Fibroblast of the conjunctiva (primary cell): ENCODE measurements around the gene PDZD8.
A peak's percentile ranks its signal among the peaks of the same experiment; 100 is the strongest.

Experiments used
- DNase-seq: peaks from one replicate; pipeline ENCODE4 v3.0.0-alpha.2; 2010; ENCODE audit warnings: low read depth

Gene PDZD8

DNA sequence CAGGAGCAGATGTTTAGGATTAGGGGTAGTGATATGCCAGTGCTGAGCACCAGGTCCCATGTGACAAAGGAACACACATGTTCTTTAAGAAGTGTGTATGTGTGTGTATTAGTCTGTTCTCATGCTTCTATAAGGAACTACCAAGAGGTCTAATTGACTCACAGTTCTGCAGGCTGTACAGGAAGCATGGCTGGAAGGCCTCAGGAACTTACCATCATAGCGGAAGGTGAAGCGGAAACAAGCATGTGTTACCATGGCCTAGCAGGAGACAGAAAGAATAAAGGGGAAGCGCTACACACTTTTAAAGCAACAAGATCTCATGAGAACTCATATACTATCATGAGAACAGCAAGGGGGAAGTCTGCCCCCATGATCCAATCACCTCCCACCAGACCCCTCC, 22.8 kb upstream of the PDZD8 start:
- DNase-seq: no peak

DNA sequence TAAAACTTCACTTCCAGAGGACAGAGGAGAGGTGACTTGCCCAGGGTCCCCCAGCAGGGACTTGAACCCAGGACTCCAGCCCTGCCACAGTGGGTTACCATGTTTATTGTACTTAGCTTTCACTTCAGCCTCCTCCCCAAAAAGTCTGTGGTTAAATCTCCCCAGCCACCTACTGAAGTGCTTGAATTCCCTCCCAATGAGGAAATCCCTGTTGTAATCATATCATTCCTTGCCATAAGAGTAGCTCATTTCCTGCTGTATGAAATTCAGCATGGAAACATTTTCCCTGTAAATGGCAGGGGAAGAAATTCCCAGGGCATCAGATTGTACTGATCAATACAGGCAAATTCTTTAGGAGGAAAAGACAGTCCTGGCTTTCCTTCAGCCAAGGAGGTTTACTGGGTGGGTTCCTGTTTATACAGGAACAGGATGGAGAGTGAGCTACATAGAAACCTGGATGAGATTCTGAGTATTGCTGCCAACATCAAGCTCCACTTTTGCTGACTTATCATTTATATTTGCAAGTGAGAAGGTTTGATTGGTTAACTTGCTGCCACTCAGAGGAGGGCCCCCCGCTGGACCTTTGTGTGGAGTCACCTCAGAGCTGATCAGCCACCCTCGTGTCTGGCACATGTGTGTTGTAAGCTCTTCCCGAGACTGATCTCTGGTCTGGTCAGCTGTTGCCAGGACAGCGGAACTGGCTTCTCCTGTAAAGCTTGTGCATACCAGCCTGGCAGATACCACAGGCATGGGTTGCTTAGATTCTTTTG, 16.4 kb upstream of the PDZD8 start:
- DNase-seq: no peak

DNA sequence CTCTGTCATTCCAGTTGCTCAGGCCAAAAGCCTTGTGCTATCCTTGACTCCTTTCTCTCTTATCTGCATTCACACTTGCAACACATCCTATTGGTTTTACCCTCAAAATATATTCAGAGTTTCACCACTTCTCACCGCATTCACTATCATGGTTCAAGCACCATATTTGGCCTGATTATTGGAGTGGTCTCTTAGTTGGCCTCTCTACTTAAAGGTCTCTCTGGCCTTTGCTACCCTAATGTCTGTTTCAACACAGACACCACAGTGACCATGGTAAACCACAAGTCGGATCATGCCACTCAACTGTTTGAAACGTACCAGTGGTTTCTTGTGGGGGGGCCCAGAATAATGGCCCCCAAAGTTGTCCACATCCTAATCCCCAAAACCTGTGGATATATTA, 15.2 kb upstream of the PDZD8 start:
- DNase-seq: no peak

DNA sequence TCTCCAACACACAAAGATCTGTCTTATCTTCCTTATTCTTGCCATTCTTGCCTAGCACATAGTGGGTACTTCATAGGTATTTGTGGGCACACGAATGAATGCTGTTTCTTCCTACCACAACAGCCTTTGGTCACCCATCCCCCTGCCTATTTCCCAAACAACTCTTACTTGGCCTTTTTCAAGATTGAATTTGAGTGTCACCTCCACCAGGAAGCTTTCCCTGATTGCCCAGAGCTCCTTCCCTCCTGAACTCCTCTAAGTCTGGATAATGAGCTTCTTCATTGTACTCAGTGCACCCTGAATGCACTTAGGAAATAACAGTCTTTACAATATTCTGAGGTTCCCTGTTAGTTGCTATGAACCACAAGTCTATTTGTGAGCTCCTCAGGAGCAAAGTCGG, 11.6 kb upstream of the PDZD8 start:
- no peak for DNase-seq

DNA sequence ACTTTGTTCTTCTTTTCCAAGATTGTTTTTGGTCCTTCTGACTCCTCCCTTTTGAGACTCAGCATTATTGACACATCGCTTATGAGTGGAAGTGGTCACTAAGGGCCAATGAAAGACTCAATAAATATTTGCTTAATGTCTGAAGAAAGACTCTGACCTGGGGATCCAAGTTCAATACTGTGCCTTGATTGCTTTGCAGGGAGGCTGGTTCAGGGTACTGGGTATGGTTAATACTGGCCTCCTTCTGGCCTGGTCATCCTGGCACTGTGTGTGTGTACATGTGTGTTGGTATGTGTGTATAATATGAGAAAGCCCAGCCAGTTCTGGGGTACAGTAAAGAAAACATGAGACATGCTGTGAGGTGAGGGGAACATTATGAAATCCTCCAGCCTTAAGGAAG, 7.6 kb upstream of the PDZD8 start:
- no peak for DNase-seq

DNA sequence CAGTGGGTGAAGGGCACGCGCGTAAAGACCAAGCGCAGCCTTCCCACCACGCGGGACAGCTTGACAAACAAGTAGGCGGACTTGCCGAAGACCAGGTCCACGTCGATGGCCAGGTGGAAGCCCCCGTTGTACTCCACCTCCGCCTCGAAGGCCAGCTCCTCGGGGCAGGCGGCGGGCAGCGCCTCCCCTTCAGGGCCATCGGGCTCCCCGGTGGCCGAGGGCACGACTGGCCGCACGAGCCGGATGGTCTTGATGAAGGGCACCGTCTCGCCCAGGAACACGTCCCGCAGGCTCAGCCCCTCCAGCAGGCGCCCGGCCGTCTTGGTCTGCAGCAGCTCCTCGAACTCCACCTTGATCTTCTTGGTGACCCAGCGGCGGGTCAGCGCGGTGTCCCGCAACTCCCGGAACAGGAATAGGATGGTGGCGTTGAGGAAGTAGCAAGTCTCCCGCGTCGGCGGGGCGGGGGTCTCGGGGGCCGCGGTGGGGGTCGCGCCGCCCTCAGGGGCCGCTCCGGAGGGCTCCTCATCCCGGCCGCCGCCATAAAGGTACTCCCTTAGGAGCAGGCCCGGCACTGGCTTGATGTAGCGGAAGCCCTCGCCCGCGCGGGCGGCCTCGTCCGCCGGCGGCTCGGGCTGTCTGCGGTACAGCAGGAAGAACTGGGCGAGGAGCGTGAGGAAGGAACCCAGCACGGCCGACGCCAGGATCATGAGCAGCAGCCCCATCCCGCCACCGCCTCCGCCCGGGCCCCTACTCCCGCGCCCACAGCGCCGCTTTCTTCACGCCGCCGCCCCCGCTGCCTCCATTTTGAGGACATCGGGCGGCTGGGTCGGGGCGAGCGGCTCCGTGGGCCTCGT, 507 bp downstream of the PDZD8 start:
- no peak for DNase-seq

DNA sequence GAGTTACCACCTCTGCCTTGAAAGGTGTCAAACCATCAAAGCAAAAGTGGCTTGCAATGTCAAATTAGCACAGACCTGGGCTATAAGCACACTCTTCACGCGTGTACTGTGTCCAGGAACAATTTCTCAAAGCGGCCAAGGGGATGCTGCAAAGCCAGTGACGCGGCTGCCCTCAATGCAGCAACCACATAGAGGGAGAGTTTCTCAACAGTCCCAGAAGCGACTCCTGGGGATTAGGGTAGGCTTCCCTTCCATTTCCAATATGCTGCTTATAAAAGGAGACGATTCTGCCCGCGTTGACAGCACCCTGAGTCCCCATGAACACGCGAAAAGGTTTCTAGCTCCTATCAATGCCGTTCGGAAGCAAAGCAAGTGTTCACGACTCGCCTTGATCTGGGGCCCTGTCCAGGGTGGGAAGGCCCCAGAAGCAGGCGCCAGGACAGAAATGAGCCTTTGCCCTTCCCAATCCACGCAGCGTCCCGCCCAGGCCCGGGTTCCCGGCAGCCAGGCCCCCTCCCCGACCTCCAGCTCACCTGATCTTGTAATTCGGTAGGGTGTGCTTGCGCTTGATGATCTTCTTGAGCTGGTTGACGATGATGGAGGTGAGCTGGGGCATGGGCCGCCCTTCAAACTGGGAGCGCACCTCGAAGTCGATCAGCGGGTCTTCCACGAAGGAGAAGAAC, 1.3 kb downstream of the PDZD8 start:
- no peak for DNase-seq

DNA sequence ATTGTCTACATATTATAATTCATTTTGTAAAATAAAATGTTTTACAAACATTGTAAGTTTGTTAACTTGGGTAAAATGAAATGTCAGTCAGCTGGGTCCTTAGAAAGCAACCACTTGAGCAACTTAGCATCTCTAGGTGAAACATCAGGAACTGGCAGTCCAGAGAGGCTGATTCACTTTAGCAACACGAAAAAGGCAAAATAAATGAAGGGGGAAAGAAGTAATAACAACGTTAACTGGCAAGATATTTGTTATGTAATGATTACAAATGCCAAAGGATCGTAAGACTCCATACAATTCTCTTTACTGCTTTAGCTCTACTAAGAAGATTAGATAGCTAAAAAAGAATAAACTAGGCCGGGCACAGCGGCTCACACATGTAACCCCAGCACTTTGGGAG, 5.0 kb downstream of the PDZD8 start:
- DNase-seq: peak; percentile 21

DNA sequence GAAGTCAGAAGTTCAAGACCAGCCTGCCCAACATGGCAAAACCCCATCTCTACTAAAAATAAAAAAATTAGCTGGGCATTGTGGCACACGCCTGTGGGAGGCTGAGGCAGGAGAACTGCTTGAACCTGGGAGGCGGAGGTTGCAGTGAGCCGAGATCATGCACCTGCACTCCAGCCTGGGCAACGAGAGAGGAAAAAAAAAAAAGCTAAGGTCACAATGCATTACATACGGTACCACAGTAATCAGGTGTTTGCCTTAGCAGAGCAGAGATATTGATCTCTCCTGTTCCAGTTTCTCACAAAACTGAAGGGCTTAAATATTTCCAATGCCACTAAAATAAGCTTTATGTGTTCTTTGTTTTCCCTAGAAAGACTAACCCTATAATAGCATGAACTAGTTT, 7.5 kb downstream of the PDZD8 start:
- DNase-seq: no peak

DNA sequence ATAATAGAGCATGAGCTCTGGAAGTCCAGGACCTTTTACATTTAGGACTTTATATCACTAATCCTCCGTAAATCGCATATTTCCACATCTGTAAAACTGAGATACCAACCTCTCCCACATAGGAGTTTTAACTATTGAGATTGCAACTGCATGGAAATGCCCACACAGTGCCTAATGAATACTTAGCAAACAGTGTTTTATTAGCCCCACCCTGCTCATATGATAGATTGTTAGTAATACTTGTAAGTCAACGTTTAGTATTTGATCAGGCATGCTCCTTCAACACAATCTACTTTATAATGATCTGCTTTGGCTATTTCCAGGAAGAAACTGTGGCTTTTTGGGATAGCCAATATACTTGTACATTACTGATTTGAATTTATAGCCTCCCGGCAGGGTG, 8.5 kb downstream of the PDZD8 start:
- no peak for DNase-seq

DNA sequence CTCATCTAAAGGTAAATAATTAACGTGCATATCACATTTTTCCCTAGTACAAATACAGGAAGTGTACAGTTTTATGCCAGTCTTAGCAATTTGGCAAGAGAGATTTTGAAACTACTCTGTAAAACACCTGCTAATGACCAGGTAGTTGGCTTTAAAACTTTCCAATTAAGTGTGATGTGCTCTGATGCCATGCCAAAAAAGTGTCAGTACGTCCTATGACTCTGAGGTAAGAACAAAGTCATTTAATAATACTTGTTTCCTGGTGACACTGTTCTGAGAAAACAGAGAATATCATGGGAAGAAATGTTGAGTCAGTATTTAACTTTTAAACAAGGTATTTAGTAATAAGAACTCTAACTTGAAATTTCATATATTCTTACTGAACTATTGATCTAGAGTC, 9.6 kb downstream of the PDZD8 start:
- DNase-seq: no peak

DNA sequence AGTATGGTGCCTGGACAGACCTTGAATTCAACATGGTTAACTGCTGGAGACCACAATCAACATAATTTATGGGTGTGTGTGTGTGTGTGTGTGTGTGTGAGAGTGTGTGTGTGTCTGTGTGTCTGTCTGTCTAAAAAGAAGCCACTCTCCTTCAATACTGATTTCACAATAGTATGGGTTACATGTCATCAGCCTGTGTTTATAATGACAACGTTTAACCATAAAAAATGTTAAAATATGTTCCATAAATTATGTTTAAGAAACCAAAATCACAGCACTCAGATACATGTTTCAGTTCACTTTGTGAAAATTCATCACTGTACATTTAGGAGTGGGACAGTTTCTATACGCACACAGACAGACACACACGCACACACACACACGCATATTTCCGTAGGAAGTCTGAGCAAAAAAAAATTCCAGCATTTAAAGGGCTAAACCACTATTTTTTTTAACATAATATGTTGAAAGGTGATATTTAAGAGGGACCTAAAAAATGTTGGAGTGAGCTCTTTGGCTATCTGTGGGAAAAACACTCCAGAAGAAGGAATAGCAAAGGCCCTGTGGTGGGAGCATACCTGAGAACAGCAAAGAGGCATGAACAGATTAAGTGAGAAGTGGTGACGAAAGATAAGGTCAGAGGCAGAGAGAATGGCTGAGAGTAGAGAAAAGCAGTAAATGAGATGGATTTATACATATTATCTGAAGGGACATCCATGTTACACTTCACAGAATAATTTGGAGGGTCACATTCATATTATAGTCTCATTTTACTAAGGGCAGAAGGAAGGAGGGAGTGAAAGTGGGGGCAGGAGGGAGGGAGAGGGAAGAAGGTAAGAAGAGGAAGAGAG, 10.9 kb downstream of the PDZD8 start:
- no peak for DNase-seq

DNA sequence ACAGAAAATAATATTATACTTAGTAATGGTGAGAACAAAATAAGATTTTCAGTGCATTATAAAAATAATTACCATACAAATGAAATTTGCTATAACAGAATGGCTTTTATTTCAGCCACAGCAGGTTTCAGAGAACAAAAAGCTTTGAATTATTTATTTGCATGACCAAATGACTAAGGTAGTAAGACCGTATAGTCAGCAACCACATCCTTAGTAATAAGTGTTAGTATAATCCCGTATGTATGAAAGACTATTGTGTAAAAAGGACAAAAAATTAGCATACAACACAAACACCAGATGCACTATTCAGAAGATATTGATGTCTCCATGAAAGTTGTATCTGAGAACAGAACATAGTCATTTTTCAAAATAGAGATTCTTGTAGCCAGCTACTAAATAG, 12.2 kb downstream of the PDZD8 start:
- DNase-seq: no peak

DNA sequence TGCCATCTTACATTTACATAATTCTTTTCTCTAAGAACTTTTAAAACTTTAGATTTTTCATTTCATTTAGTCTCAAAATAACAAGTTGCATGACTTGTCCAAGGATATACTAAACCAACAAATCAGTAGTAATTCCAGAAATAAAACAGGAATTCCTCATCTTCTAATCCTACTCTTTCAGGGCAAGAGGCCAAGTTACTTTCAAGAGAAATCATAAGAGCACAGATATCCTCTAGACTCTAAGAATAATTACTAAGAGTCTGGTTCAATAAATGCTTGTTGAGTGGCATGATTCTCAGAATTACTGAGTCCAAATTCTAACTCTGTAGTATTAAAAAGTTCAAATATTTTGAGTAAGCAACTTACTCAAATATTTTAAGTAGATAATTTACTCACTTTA, 12.9 kb downstream of the PDZD8 start:
- no peak for DNase-seq

DNA sequence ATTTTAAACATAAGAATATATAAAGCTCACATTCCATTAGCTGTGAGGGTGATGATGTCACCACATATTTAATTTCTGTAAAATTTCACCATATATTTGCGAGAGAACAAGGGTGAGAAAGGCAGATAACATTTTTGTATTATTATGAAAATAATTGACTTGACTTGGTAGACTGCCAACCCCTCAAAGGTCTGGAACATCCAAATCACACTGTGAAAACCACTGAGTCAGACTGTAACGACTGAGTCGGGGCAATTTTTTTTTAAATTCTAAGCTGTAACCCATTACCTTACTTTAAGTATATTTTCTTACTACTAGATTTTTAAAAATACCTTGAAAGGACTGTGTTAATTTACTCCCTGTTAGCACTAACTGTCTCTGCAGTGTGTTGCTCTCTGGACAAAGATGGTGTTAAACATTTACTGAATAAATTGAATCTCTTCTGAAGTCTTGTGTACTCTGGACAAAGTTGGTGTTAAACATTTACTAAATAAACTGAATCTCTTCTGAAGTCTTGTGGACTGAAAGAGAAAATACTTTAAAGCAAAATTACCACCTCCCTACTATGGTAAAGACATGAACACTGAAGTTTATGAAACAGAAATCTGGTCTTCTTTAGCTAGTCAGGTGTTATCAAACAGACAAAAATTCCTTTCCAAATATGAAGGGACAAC, 14.1 kb downstream of the PDZD8 start:
- DNase-seq: no peak

DNA sequence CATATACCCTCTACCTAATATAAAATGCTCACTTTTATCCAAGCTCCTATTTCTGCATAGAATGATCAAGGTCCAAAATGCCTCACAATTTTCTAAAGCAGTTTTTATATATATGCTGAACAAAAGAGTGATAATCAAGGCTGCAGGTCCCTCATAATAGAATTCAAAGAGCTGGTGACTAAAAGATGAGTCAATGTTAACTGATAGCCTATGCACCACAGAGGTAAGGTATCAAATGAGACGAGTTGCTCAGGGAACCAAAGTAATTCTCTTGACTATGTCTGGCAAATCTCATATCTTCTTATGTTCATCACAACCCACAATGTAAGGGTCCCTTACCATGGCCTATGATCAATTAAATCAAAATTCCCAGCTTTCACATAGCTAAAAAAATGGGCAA, 15.2 kb downstream of the PDZD8 start:
- DNase-seq: no peak

DNA sequence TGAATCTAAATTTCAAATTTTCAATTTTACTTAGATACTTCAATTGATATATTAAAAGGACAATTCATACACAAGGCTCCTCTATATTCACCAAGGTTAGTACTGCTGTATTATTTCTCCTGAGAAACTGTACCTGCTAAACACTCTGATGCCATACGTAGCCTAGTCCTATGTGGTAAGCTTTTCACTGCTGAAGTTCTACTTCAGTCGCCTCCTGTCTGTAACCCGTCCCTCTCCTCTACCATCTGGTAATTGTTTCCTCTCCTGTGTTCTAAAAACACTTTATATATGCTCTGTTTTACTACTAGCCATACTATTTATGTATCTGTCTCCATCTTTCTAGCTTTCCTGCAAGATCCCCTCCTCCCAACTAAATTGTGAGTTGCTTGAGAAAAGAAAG, 20.2 kb downstream of the PDZD8 start:
- no peak for DNase-seq

DNA sequence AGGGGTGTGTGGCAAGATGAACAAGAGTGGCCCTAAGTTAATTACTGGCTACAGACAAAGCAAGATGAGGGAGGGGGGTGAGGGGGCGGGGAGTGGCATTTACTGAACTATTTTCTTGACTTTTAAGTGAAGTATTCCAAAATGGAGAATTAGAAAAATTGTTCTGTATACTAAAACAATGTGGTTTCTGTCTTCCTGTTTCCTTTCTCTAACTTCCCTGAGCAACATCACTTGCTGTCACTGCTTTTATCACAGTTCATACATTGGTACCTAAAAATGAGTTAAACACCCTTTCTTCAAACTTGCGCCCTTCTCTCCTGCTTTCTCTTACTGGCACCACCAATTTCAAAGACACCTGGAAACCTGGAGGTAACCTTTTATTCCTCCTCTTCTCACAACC, 21.6 kb downstream of the PDZD8 start:
- DNase-seq: no peak

DNA sequence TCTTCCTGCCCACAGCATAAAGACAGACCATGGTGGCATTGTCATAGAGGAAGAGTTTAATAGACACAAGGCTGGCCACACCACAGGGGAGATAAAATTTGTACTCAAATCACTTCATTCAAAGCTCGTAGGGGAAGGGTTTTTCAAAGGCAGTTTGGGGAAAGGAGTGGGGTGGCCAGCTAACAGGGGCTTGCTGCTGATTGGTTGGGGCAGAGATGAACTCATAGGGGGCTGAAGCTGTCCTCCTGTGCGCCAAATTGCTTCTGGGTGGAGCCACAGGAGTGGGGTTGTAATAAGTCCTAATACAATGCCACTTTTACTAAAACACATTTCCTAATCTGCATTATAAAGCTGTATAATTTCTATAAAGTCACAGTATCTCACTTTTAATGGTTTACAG, 22.5 kb downstream of the PDZD8 start:
- DNase-seq: no peak

DNA sequence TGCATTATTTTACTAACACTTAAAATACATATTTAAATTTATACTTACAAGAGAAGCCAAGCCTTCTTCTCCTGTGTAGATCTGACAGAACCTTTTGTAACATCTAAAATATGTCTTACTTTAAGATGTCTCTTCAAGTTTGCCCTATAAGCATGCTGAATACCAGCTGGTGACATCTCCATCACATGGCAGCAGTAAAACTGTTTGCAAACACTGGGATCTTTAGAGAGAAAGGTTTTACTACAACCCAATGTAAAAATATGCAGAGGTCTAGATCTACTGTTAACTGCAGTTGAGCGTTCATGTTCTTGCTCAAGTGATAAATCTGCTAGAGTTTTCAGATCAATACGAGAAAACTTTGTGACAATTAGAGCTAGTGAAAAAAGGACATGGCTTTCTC, 23.2 kb downstream of the PDZD8 start:
- DNase-seq: no peak

DNA sequence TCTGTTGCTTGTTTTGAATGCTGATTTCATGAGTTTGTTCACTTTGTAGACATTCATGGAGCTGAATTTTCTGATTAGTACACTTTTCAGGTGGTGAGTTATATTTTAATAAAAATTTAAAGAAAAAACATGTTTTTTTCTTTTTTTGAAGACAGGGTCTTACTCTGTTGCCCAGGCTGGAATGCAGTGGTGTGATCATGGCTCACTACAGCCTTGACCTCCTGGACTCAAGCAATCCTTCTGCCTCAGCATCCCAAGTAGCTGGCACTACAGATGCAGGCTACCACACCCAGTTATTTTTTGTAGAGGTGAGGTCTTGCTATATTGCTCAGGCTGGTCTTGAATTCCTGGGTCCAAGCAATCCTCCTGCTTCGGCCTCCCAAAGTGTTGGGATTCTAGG, 23.7 kb downstream of the PDZD8 start:
- DNase-seq: no peak

DNA sequence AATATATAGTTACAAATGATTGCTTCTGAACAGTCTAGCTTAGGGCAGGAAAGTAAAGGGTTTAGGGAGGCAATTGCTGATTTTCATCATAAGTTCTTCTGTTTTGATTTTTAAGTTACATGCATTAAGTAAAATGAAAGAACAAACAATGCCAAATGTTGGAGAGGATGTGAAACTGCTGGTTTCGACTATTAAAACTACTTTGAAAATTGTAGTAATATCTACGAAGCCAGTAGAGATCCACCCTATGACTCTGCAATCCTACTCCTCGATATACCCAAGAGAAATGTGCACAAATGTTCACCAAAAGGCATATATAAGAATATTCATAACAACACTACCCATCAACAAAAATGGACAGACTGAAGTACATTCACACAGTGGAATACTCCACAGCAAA, 24.3 kb downstream of the PDZD8 start:
- DNase-seq: no peak
